ENCODE results near the gene UPB1.

UPB1 gene

DNA sequence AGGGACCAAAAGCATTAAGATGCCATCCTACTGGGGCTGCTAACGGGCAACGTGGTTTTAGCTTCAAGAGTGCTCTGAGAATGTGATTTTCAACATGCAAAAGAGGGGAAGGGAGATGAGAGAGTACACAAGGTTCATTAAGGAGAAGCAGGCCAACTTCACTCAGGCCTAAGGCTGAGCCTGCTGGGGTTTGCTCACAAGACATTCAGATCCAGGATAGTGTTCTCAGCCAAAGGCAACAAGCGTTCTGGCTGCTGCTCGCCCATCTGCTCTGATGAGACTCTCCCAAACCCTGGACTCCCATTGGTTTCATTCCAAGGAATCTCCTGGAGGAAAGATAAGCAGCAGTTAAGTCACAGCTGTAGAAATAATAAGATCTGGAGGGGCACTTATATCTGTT, 23.6 kb upstream of the UPB1 start:
- H3K4me1 ChIP-seq (ENCODE audit: control insufficient read depth in 2 of 2, insufficient read depth in 1 of 2, low read depth in 1 of 2, low read length in 2 of 2): peaks cover 7 to 8% of the 10 kb centered on the region in 2 donors
- H2AK5ac ChIP-seq (ENCODE audit: low read depth, low read length): no peak overlapping the region
- H3K9ac ChIP-seq (ENCODE audit: low read depth, low read length, poor library complexity): no peak overlapping the region
- DNase-seq (ENCODE audit: low spot score): no peak
- no peak overlapping the region for H4K91ac ChIP-seq (ENCODE audit: low read depth, low read length, poor library complexity)
- no peaks in the 10 kb centered on the region for H3K36me3 ChIP-seq (replicated peaks in 1 of 2; ENCODE audit: control insufficient read depth in 2 of 2, insufficient read depth in 2 of 2, low read length in 2 of 2)
- no peak overlapping the region for H3K23ac ChIP-seq (ENCODE audit: low read depth, low read length, poor library complexity)
- H4K8ac ChIP-seq (ENCODE audit: low read depth, low read length): peak overlapping the region; percentile 76
- no peak overlapping the region for H2BK5ac ChIP-seq (ENCODE audit: low read length)
- H2BK12ac ChIP-seq (ENCODE audit: low read length): no peak overlapping the region
- peak overlapping the region; percentile 38 for H3K4ac ChIP-seq (ENCODE audit: low read length)
- no peak overlapping the region for H3K4me3 ChIP-seq (ENCODE audit: low read length in 2 of 2)
- H3K27ac ChIP-seq (replicated peaks; ENCODE audit: low read length): no peak overlapping the region
- H3K4me2 ChIP-seq (ENCODE audit: insufficient read depth, low read length, poor library complexity, severe bottlenecking): no peak overlapping the region
- WGBS, 2 donors (ENCODE audit: extremely low coverage in 2 of 2, insufficient read length in 2 of 2, insufficient replicate concordance in 1 of 2): no CpG with 5 or more reads among the region's 4 CpGs
- H3K79me1 ChIP-seq (ENCODE audit: low read depth, low read length): no peaks in the 10 kb centered on the region
- H3K27me3 ChIP-seq (ENCODE audit: control insufficient read depth in 3 of 3, insufficient read depth in 3 of 3, low read depth in 1 of 3, low read length in 3 of 3): no peaks in the 10 kb centered on the region
- H2BK120ac ChIP-seq (ENCODE audit: low read depth, low read length): no peak overlapping the region
- H3K14ac ChIP-seq (ENCODE audit: low read length): no peak overlapping the region
- no peak overlapping the region for H2BK15ac ChIP-seq (ENCODE audit: low read length)
- H3K18ac ChIP-seq (ENCODE audit: low read length): peak overlapping the region; percentile 27
- H3K9me3 ChIP-seq (replicated peaks in 1 of 2; ENCODE audit: control insufficient read depth in 2 of 2, insufficient read depth in 1 of 2, low read depth in 1 of 2, low read length in 2 of 2): peaks cover 0 to 2% of the 10 kb centered on the region in 2 donors
- no peak overlapping the region for H2AFZ ChIP-seq (ENCODE audit: low read length)

DNA sequence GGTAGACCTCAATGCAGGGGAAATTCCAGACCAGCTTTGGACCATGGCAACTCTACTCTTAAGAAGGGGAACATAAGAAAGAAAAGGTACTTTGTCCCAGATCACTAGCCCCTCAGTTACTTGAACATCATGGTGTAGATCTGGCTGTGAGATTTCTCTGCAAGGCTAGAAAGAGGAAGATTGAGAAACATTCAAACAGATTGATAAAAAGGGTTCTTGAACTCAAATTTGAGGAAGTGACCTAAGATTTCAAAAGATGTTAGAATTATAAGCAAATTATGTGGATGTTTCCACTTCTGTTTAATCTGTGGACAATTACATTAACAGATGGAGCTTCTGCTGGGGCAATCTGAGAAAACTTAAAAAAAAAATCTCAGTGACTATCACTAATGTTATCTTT, 21.8 kb upstream of the UPB1 start:
- Histone ChIP-seq H3K36me3 (replicated peaks in 1 of 2; ENCODE audit: control insufficient read depth in 2 of 2, insufficient read depth in 2 of 2, low read length in 2 of 2) (no peaks in the 10 kb centered on the region), H3K9ac (ENCODE audit: low read depth, low read length, poor library complexity) (no peak overlapping the region), H3K27me3 (ENCODE audit: control insufficient read depth in 3 of 3, insufficient read depth in 3 of 3, low read depth in 1 of 3, low read length in 3 of 3) (no peaks in the 10 kb centered on the region), H3K4me2 (ENCODE audit: insufficient read depth, low read length, poor library complexity, severe bottlenecking) (no peak overlapping the region), H4K91ac (ENCODE audit: low read depth, low read length, poor library complexity) (no peak overlapping the region), H3K9me3 (replicated peaks in 1 of 2; ENCODE audit: control insufficient read depth in 2 of 2, insufficient read depth in 1 of 2, low read depth in 1 of 2, low read length in 2 of 2) (peaks cover 0 to 2% of the 10 kb centered on the region in 2 donors), H4K8ac (ENCODE audit: low read depth, low read length) (no peak overlapping the region), H3K14ac (ENCODE audit: low read length) (no peak overlapping the region), H3K23ac (ENCODE audit: low read depth, low read length, poor library complexity) (no peak overlapping the region), H2BK15ac (ENCODE audit: low read length) (no peak overlapping the region), H3K4me1 (ENCODE audit: control insufficient read depth in 2 of 2, insufficient read depth in 1 of 2, low read depth in 1 of 2, low read length in 2 of 2) (no peaks in the 10 kb centered on the region), H2BK12ac (ENCODE audit: low read length) (no peak overlapping the region), H3K18ac (ENCODE audit: low read length) (no peak overlapping the region), H3K27ac (replicated peaks; ENCODE audit: low read length) (no peak overlapping the region), H2AK5ac (ENCODE audit: low read depth, low read length) (no peak overlapping the region), H3K79me1 (ENCODE audit: low read depth, low read length) (no peaks in the 10 kb centered on the region), H3K4ac (ENCODE audit: low read length) (no peak overlapping the region), H2BK5ac (ENCODE audit: low read length) (no peak overlapping the region), H2AFZ (ENCODE audit: low read length) (no peak overlapping the region), H3K4me3 (ENCODE audit: low read length in 2 of 2) (no peak overlapping the region), H2BK120ac (ENCODE audit: low read depth, low read length) (no peak overlapping the region)
- DNase-seq (ENCODE audit: low spot score): no peak

DNA sequence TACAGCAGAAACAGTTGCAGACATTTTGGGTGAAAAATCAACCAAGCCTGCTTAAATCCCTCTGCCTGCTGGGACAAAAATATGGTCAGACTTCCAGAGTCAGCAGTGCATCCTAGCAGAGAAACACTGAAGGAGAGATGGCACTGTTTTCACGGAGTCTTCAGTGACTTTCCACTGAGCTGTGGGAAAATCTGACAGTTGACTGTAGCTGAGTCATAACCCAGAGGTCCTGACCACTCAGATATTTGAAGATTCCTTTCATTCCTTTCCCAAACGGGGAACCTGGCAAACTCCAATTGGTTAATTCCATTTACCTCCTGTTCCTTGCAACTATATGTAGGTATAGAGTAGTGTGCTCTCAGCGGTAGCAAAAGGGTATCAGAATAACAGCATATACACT, 20.9 kb upstream of the UPB1 start:
- no peak overlapping the region for H2BK5ac ChIP-seq (ENCODE audit: low read length)
- H3K4me1 ChIP-seq (ENCODE audit: control insufficient read depth in 2 of 2, insufficient read depth in 1 of 2, low read depth in 1 of 2, low read length in 2 of 2): no peaks in the 10 kb centered on the region
- H3K4me2 ChIP-seq (ENCODE audit: insufficient read depth, low read length, poor library complexity, severe bottlenecking): no peak overlapping the region
- H2BK120ac ChIP-seq (ENCODE audit: low read depth, low read length): no peak overlapping the region
- H3K9me3 ChIP-seq (replicated peaks in 1 of 2; ENCODE audit: control insufficient read depth in 2 of 2, insufficient read depth in 1 of 2, low read depth in 1 of 2, low read length in 2 of 2): peaks cover 0 to 2% of the 10 kb centered on the region in 2 donors
- no peak overlapping the region for H2AK5ac ChIP-seq (ENCODE audit: low read depth, low read length)
- no peak overlapping the region for H4K91ac ChIP-seq (ENCODE audit: low read depth, low read length, poor library complexity)
- no peak overlapping the region for H2BK15ac ChIP-seq (ENCODE audit: low read length)
- H2BK12ac ChIP-seq (ENCODE audit: low read length): no peak overlapping the region
- no CpG with 5 or more reads among the region's 3 CpGs for WGBS, 2 donors (ENCODE audit: extremely low coverage in 2 of 2, insufficient read length in 2 of 2, insufficient replicate concordance in 1 of 2)
- H3K36me3 ChIP-seq (replicated peaks in 1 of 2; ENCODE audit: control insufficient read depth in 2 of 2, insufficient read depth in 2 of 2, low read length in 2 of 2): no peaks in the 10 kb centered on the region
- no peak overlapping the region for H3K4me3 ChIP-seq (ENCODE audit: low read length in 2 of 2)
- no peaks in the 10 kb centered on the region for H3K27me3 ChIP-seq (ENCODE audit: control insufficient read depth in 3 of 3, insufficient read depth in 3 of 3, low read depth in 1 of 3, low read length in 3 of 3)
- no peak overlapping the region for H3K18ac ChIP-seq (ENCODE audit: low read length)
- H3K27ac ChIP-seq (replicated peaks; ENCODE audit: low read length): no peak overlapping the region
- no peak overlapping the region for H3K9ac ChIP-seq (ENCODE audit: low read depth, low read length, poor library complexity)
- H3K14ac ChIP-seq (ENCODE audit: low read length): no peak overlapping the region
- H4K8ac ChIP-seq (ENCODE audit: low read depth, low read length): no peak overlapping the region
- H3K79me1 ChIP-seq (ENCODE audit: low read depth, low read length): no peaks in the 10 kb centered on the region
- no peak overlapping the region for H3K4ac ChIP-seq (ENCODE audit: low read length)
- H2AFZ ChIP-seq (ENCODE audit: low read length): peak overlapping the region; percentile 12
- no peak for DNase-seq (ENCODE audit: low spot score)
- H3K23ac ChIP-seq (ENCODE audit: low read depth, low read length, poor library complexity): no peak overlapping the region

DNA sequence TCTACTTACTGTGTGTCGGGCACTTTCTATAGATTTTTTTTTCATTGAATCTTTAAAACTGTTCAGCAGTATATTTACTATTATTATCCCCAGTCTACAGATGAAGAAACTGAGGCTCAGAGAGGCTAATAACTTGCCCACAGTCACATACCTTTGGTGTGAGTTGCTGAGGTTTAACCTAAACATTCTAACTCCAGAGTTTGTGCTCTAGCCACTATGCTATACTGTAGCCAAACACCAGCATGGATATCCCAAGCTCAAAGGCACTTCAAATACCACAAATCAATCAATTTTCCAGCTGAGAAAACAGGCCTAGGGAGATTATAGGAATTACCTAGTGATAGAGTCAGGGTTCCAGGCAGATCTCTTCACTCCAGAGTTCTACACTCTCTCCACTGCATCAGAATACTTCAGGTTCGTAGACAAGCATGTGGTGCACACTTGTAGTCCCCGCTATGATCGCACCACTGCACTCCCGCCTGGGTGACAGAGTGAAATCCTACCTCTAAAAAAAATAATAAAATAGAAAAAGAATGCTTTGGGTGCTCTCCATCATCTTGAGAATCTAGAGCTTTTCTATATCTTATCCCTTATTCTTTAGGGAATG, 20.4 kb upstream of the UPB1 start:
- Histone ChIP-seq H3K9ac (ENCODE audit: low read depth, low read length, poor library complexity) (no peak overlapping the region), H3K23ac (ENCODE audit: low read depth, low read length, poor library complexity) (no peak overlapping the region), H4K8ac (ENCODE audit: low read depth, low read length) (no peak overlapping the region), H3K79me1 (ENCODE audit: low read depth, low read length) (no peaks in the 10 kb centered on the region), H3K18ac (ENCODE audit: low read length) (no peak overlapping the region), H2AK5ac (ENCODE audit: low read depth, low read length) (no peak overlapping the region), H2BK15ac (ENCODE audit: low read length) (no peak overlapping the region), H3K14ac (ENCODE audit: low read length) (no peak overlapping the region), H3K36me3 (replicated peaks in 1 of 2; ENCODE audit: control insufficient read depth in 2 of 2, insufficient read depth in 2 of 2, low read length in 2 of 2) (no peaks in the 10 kb centered on the region), H3K4me3 (ENCODE audit: low read length in 2 of 2) (no peak overlapping the region), H3K27ac (replicated peaks; ENCODE audit: low read length) (no peak overlapping the region), H3K9me3 (replicated peaks in 1 of 2; ENCODE audit: control insufficient read depth in 2 of 2, insufficient read depth in 1 of 2, low read depth in 1 of 2, low read length in 2 of 2) (peaks cover 0 to 2% of the 10 kb centered on the region in 2 donors), H4K91ac (ENCODE audit: low read depth, low read length, poor library complexity) (no peak overlapping the region), H2BK120ac (ENCODE audit: low read depth, low read length) (no peak overlapping the region), H2BK12ac (ENCODE audit: low read length) (no peak overlapping the region), H3K4me2 (ENCODE audit: insufficient read depth, low read length, poor library complexity, severe bottlenecking) (no peak overlapping the region), H3K27me3 (ENCODE audit: control insufficient read depth in 3 of 3, insufficient read depth in 3 of 3, low read depth in 1 of 3, low read length in 3 of 3) (no peaks in the 10 kb centered on the region), H3K4ac (ENCODE audit: low read length) (no peak overlapping the region), H2AFZ (ENCODE audit: low read length) (no peak overlapping the region), H2BK5ac (ENCODE audit: low read length) (no peak overlapping the region), H3K4me1 (ENCODE audit: control insufficient read depth in 2 of 2, insufficient read depth in 1 of 2, low read depth in 1 of 2, low read length in 2 of 2) (no peaks in the 10 kb centered on the region)
- DNase-seq (ENCODE audit: low spot score): no peak
- no CpG with 5 or more reads among the region's 5 CpGs for WGBS, 2 donors (ENCODE audit: extremely low coverage in 2 of 2, insufficient read length in 2 of 2, insufficient replicate concordance in 1 of 2)
